Activated CD8-positive, alpha-beta T cell treated with anti-CD3 and anti-CD28 coated beads for 36 hours (primary cell): ENCODE data around the gene IL32. TPM values are rescaled to one million over a fixed set of nuclear protein-coding genes. Genes with fewer than 3 reads are reported as not detected.

ENCODE experiments used
- ATAC-seq: fragments of 200-7000 bp; cut with Tn5 transposase; one replicate; pipeline ENCODE4 v1.10.0; 2021; ENCODE audit warnings: mild to moderate bottlenecking, moderate library complexity
- CTCF ChIA-PET: fragments of 350-600 bp; sonication (Branson Sonifier 250); formaldehyde crosslinking; loops from one replicate; lab custom pipeline; 2021; ENCODE audit warnings: antibody characterized with exemption; lab: Charles Lee
- POLR2A ChIA-PET: fragments of 350-600 bp; sonication (Branson Sonifier 250); formaldehyde crosslinking; loops from one replicate; lab custom pipeline; 2021; ENCODE audit warnings: antibody characterized with exemption; lab: Charles Lee
- DNase-seq: peaks from one replicate; pipeline ENCODE4 v3.0.0-alpha.2; 2020
- H3K27ac Mint-ChIP-seq: one replicate; pipeline ENCODE4 v1.8.0; 2021; ENCODE audit warnings: mild to moderate bottlenecking, mixed read lengths
- H3K27me3 Mint-ChIP-seq: one replicate; pipeline ENCODE4 v1.8.0; 2021; ENCODE audit warnings: mixed read lengths
- H3K36me3 Mint-ChIP-seq: one replicate; pipeline ENCODE4 v1.8.0; 2021; ENCODE audit warnings: low read depth, mixed read lengths
- H3K4me1 Mint-ChIP-seq: one replicate; pipeline ENCODE4 v1.8.0; 2021; ENCODE audit warnings: low read depth, mixed read lengths
- H3K4me3 Mint-ChIP-seq: one replicate; pipeline ENCODE4 v1.8.0; 2021; ENCODE audit warnings: mild to moderate bottlenecking, moderate library complexity, mixed read lengths
- H3K9me3 Mint-ChIP-seq: one replicate; pipeline ENCODE4 v1.8.0; 2021; ENCODE audit warnings: mixed read lengths
- CTCF ChIP-seq: fragments of 200-600 bp; IDR thresholded peaks from one replicate; pipeline ENCODE4 v1.8.0; 2022; ENCODE audit warnings: antibody characterized with exemption, mild to moderate bottlenecking
- intact Hi-C: fragments of 100-400 bp; cut with micrococcal nuclease; formaldehyde crosslinking; loops from one replicate; pipeline ENCODE4 v1.10.0; 2022
- total RNA-seq, 2 experiments: library from RNA; stranded (reverse); gene quantifications; one replicate each; pipeline ENCODE4 v1.2.3, GENCODE V29; 2021

The IL32 gene
- total RNA-seq, 2 experiments from 2014 or later, result 971 to 974 TPM

GRCh38 chr16:3088925-3089716, 23.7 kb downstream of the IL32 start:
- H3K4me3 Mint-ChIP-seq, result no peak overlapping the region
- intact Hi-C loops, result no loop called here
- H3K27me3 Mint-ChIP-seq, result no peaks in the 10 kb centered on the region
- ChIA-PET POLR2A (interaction anchor here (1.2 to 2.9 kb wide), 3 partner anchors 9 to 41 kb away, joined by 3 to 12 read pairs (median 3); no protein-coding TSS in a partner anchor), CTCF (interaction anchor here (0.8 to 1.2 kb wide), 3 partner anchors 10 to 41 kb away, joined by 3 to 7 read pairs (median 4); partner anchors contain the start of gene ZSCAN10)
- H3K27ac Mint-ChIP-seq, result no peak overlapping the region
- no peak for ATAC-seq
- no peak for TF ChIP-seq CTCF
- H3K9me3 Mint-ChIP-seq, result no peaks in the 10 kb centered on the region
- no peaks in the 10 kb centered on the region for H3K36me3 Mint-ChIP-seq
- H3K4me1 Mint-ChIP-seq, result peaks cover 26% of the 10 kb centered on the region
- DNase-seq, result no peak

DNA sequence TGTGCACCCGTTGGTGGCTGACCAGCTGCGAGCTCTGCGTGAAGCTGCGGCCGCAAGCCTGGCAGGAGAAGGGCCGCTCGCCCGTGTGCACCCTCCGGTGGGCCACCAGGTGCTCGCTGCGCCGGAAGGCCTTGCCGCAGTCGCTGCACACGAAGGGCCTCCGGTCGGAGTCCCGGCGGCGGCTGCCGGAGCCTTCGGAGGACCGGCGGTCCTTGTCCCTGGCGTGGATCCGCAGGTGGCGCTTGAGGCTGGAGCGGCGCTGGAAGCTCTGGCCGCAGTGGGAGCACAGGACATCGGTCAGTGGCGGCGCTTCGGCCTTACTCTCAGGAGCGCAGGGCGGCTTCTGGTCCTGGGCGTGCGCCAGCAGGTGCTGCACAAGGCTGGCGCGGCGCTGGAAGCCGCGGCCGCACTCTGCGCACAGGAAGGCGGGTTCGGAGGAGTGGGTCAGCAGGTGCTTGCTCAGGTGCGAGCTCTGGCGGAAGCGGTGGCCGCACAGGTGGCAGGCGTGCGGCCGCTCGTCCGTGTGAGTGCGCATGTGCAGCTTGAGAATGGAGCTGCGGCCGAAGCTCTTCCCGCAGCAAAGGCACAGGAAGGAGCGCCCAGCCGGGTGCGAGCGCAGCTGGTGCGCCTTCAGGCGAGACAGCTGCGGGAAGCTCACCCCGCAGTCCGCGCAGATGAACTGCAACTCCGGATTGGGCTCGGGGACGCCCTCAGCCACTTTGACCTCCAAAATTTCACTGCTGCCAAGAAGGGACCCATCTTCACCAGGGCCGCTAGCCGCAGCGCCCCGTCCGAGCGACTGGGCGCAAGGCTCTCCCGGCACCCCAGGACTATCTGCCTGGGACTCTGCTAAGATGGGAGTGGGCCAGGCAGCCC, 24.5 kb downstream of the IL32 start:
- TF ChIP-seq CTCF, result no peak
- CTCF ChIA-PET, result interaction anchor here (0.9 to 1.2 kb wide), 3 partner anchors 9 to 40 kb away, joined by 3 read pairs; partner anchors contain the start of gene ZSCAN10
- H3K9me3 Mint-ChIP-seq, result no peaks in the 10 kb centered on the region
- peaks cover 31% of the 10 kb centered on the region for H3K4me1 Mint-ChIP-seq
- POLR2A ChIA-PET, result interaction anchor here (1.2 to 1.3 kb wide), 3 partner anchors 9 to 14 kb away, joined by 3 to 4 read pairs (median 3); no protein-coding TSS in a partner anchor
- H3K36me3 Mint-ChIP-seq, result no peaks in the 10 kb centered on the region
- intact Hi-C loops, result loop anchor here (5.0 kb wide), 1 partner anchor 37 kb away; no protein-coding TSS in a partner anchor
- H3K27ac Mint-ChIP-seq, result no peak overlapping the region
- no peaks in the 10 kb centered on the region for H3K27me3 Mint-ChIP-seq
- H3K4me3 Mint-ChIP-seq, result no peak overlapping the region
- ATAC-seq, result no peak
- no peak for DNase-seq

GRCh38 chr16:3091551-3091950, 26.1 kb downstream of the IL32 start:
- Mint-ChIP-seq H3K4me3 (no peak overlapping the region), H3K36me3 (no peaks in the 10 kb centered on the region), H3K4me1 (peaks cover 36% of the 10 kb centered on the region), H3K9me3 (no peaks in the 10 kb centered on the region), H3K27me3 (no peaks in the 10 kb centered on the region), H3K27ac (no peak overlapping the region)
- CTCF ChIA-PET, result interaction anchor here (1.2 kb wide), 2 partner anchors 8 to 38 kb away, joined by 3 to 5 read pairs; no protein-coding TSS in a partner anchor
- POLR2A ChIA-PET, result interaction anchor here (0.7 to 1.4 kb wide), 3 partner anchors 14 to 59 kb away, joined by 3 to 4 read pairs (median 3); no protein-coding TSS in a partner anchor
- ATAC-seq, result no peak
- DNase-seq, result no peak
- intact Hi-C loops, result loop anchor here (5.0 kb wide), 1 partner anchor 36 kb away; no protein-coding TSS in a partner anchor
- no peak for TF ChIP-seq CTCF

- Mint-ChIP-seq H3K27ac (no peak overlapping the region), H3K36me3 (no peaks in the 10 kb centered on the region), H3K4me3 (no peak overlapping the region), H3K27me3 (no peaks in the 10 kb centered on the region), H3K4me1 (peaks cover 35% of the 10 kb centered on the region), H3K9me3 (no peaks in the 10 kb centered on the region)
- ChIA-PET POLR2A (interaction anchor here (0.9 kb wide), 1 partner anchor 16 kb away, joined by 3 read pairs; no protein-coding TSS in a partner anchor), CTCF (interaction anchor here (1.3 to 23.9 kb wide), 3 partner anchors 34 to 64 kb away, joined by 3 to 376 read pairs (median 12); partner anchors contain the start of gene ZNF213)
- DNase-seq, result no peak
- intact Hi-C loops, result loop anchor here (5.0 kb wide), 1 partner anchor 35 kb away; no protein-coding TSS in a partner anchor
- TF ChIP-seq CTCF, result no peak
- ATAC-seq, result no peak
Measured at GRCh38 chr16:3092501-3092941, 27.1 kb downstream of the IL32 start.
